ENCODE measurements around the gene DIP2C. TPM values are rescaled to one million over a fixed set of nuclear protein-coding genes. Genes with fewer than 3 reads are reported as not detected.

DIP2C gene
- total RNA-seq, 1 experiment from 2014 or later, result 10.7 TPM

GRCh38 chr10:290026-290725 is 399.3 kb downstream of the DIP2C start:
- Histone ChIP-seq H3K27me3 (no peaks in the 10 kb centered on the region), H3K9me3 (no peaks in the 10 kb centered on the region), H3K4me3 (no peak overlapping the region), H3K36me3 (peaks cover 7% of the 10 kb centered on the region; the same call in 1 of the 2 replicates)
- DNase-seq, result no peak

- Histone ChIP-seq H3K36me3 (peaks cover 7% of the 10 kb centered on the region; the same call in 1 of the 2 replicates), H3K27me3 (no peaks in the 10 kb centered on the region), H3K4me3 (no peak overlapping the region), H3K9me3 (no peaks in the 10 kb centered on the region)
- DNase-seq, result no peak
Observed at GRCh38 chr10:289581-289980, 399.9 kb downstream of the DIP2C start.

GRCh38 chr10:288316-289200 is 400.9 kb downstream of the DIP2C start:
- Histone ChIP-seq H3K36me3 (peaks cover 10% of the 10 kb centered on the region; the same call in 1 of the 2 replicates), H3K9me3 (no peaks in the 10 kb centered on the region), H3K4me3 (no peak overlapping the region), H3K27me3 (no peaks in the 10 kb centered on the region)
- DNase-seq, result no peak

- H3K4me3 ChIP-seq, result no peak overlapping the region
- DNase-seq, result no peak
- no peaks in the 10 kb centered on the region for H3K27me3 ChIP-seq
- no peaks in the 10 kb centered on the region for H3K9me3 ChIP-seq
- H3K36me3 ChIP-seq, result peaks cover 10% of the 10 kb centered on the region
Observed at GRCh38 chr10:287814-288213, 401.7 kb downstream of the DIP2C start.

- Histone ChIP-seq H3K4me3 (no peak overlapping the region), H3K36me3 (peaks cover 11% of the 10 kb centered on the region), H3K27me3 (no peaks in the 10 kb centered on the region), H3K9me3 (no peaks in the 10 kb centered on the region)
- no peak for DNase-seq
Observed at GRCh38 chr10:287026-287709, 402.3 kb downstream of the DIP2C start.

- Histone ChIP-seq H3K36me3 (peaks cover 8% of the 10 kb centered on the region), H3K4me3 (no peak overlapping the region), H3K27me3 (no peaks in the 10 kb centered on the region), H3K9me3 (no peaks in the 10 kb centered on the region)
- DNase-seq, result no peak
Observed at GRCh38 chr10:285216-285615, 404.3 kb downstream of the DIP2C start.

GRCh38 chr10:283916-284356 is 405.5 kb downstream of the DIP2C start:
- no peak for DNase-seq
- Histone ChIP-seq H3K36me3 (peaks cover 8% of the 10 kb centered on the region), H3K4me3 (no peak overlapping the region), H3K27me3 (no peaks in the 10 kb centered on the region), H3K9me3 (no peaks in the 10 kb centered on the region)

- no peak for DNase-seq
- no peaks in the 10 kb centered on the region for H3K27me3 ChIP-seq
- H3K9me3 ChIP-seq, result no peaks in the 10 kb centered on the region
- H3K36me3 ChIP-seq, result peaks cover 8% of the 10 kb centered on the region
- no peak overlapping the region for H3K4me3 ChIP-seq
Observed at GRCh38 chr10:283140-283479, 406.4 kb downstream of the DIP2C start.

GRCh38 chr10:282294-283139 is 407.0 kb downstream of the DIP2C start:
- no peak overlapping the region for H3K4me3 ChIP-seq
- DNase-seq, result no peak
- H3K9me3 ChIP-seq, result no peaks in the 10 kb centered on the region
- H3K36me3 ChIP-seq, result peaks cover 8% of the 10 kb centered on the region
- H3K27me3 ChIP-seq, result no peaks in the 10 kb centered on the region

- Histone ChIP-seq H3K36me3 (peaks cover 8% of the 10 kb centered on the region), H3K4me3 (no peak overlapping the region), H3K27me3 (no peaks in the 10 kb centered on the region), H3K9me3 (no peaks in the 10 kb centered on the region)
- no peak for DNase-seq
Observed at GRCh38 chr10:279655-280054, 409.8 kb downstream of the DIP2C start.

- no peak for DNase-seq
- Histone ChIP-seq H3K27me3 (no peaks in the 10 kb centered on the region), H3K4me3 (no peak overlapping the region), H3K36me3 (peaks cover 8% of the 10 kb centered on the region), H3K9me3 (no peaks in the 10 kb centered on the region)
Observed at GRCh38 chr10:279232-279631, 410.2 kb downstream of the DIP2C start.

GRCh38 chr10:278707-279106 is 410.8 kb downstream of the DIP2C start:
- Histone ChIP-seq H3K36me3 (peaks cover 7% of the 10 kb centered on the region), H3K4me3 (no peak overlapping the region), H3K9me3 (no peaks in the 10 kb centered on the region), H3K27me3 (no peaks in the 10 kb centered on the region)
- DNase-seq, result no peak

GRCh38 chr10:277963-278362 is 411.5 kb downstream of the DIP2C start:
- no peak overlapping the region for H3K4me3 ChIP-seq
- H3K27me3 ChIP-seq, result no peaks in the 10 kb centered on the region
- no peak for DNase-seq
- H3K36me3 ChIP-seq, result peaks cover 5% of the 10 kb centered on the region
- no peaks in the 10 kb centered on the region for H3K9me3 ChIP-seq

GRCh38 chr10:275680-276079 is 413.8 kb downstream of the DIP2C start:
- no peaks in the 10 kb centered on the region for H3K27me3 ChIP-seq
- H3K9me3 ChIP-seq, result no peaks in the 10 kb centered on the region
- DNase-seq, result no peak
- H3K4me3 ChIP-seq, result no peak overlapping the region
- H3K36me3 ChIP-seq, result no peaks in the 10 kb centered on the region; the same call in 1 of the 2 replicates

GRCh38 chr10:274866-275265 is 414.6 kb downstream of the DIP2C start:
- Histone ChIP-seq H3K36me3 (no peaks in the 10 kb centered on the region; the same call in 1 of the 2 replicates), H3K27me3 (no peaks in the 10 kb centered on the region), H3K4me3 (no peak overlapping the region), H3K9me3 (no peaks in the 10 kb centered on the region)
- DNase-seq, result no peak

GRCh38 chr10:273088-273487 is 416.4 kb downstream of the DIP2C start:
- no peak for DNase-seq
- H3K4me3 ChIP-seq, result no peak overlapping the region
- H3K9me3 ChIP-seq, result no peaks in the 10 kb centered on the region
- no peaks in the 10 kb centered on the region; the same call in 1 of the 2 replicates for H3K36me3 ChIP-seq
- H3K27me3 ChIP-seq, result no peaks in the 10 kb centered on the region

Data from MG63 (cell line).